Neural cell (in vitro differentiated cells): Measurements from ENCODE around the gene RSRC1. TPM values are rescaled to one million over a fixed set of nuclear protein-coding genes. Genes with fewer than 3 reads are reported as not detected.

Source experiments
- H2AFZ ChIP-seq: fragments of 200-600, 300-800 bp; sonication (generic), shearing (Covaris generic); 2 replicates; pipeline ENCODE4 v1.6.0; 2014; ENCODE audit warnings: low read depth, mild to moderate bottlenecking, antibody characterized with exemption, low read length, moderate library complexity
- H3F3A ChIP-seq: fragments of 200-600 bp; shearing (Covaris generic); 2 replicates; pipeline ENCODE4 v1.6.1; 2016; ENCODE audit warnings: mild to moderate bottlenecking, moderate library complexity, mixed read lengths, antibody characterized with exemption, low read length; ENCODE audit not compliant: insufficient read depth, poor library complexity, severe bottlenecking
- H3K27ac ChIP-seq: fragments of 200-600, 300-800 bp; sonication (generic), shearing (Covaris generic); 2 replicates; pipeline ENCODE4 v1.5.1; 2014; ENCODE audit warnings: mild to moderate bottlenecking, low read length, moderate library complexity
- H3K27me3 ChIP-seq: fragments of 300-800, 200-600 bp; sonication (generic), shearing (Covaris generic); 2 replicates; pipeline ENCODE4 v1.6.0; 2014; ENCODE audit warnings: mild to moderate bottlenecking, low read depth, low read length, moderate library complexity; ENCODE audit not compliant: insufficient read depth
- H3K36me3 ChIP-seq: fragments of 300-800, 200-600 bp; sonication (generic), shearing (Covaris generic); 2 replicates; pipeline ENCODE4 v1.5.1; 2014; ENCODE audit warnings: mild to moderate bottlenecking, antibody characterized with exemption, low read length, moderate library complexity; ENCODE audit not compliant: insufficient read depth
- H3K4me2 ChIP-seq: fragments of 300-800, 200-600 bp; sonication (generic), shearing (Covaris generic); 2 replicates; pipeline ENCODE4 v1.6.0; 2014; ENCODE audit warnings: mild to moderate bottlenecking, low read length
- H3K4me3 ChIP-seq: fragments of 300-800, 200-600 bp; sonication (generic), shearing (Covaris generic); 2 replicates; pipeline ENCODE4 v1.5.1; 2014; ENCODE audit warnings: mild to moderate bottlenecking, low read length, moderate library complexity
- H3K79me2 ChIP-seq: fragments of 200-600 bp; shearing (Covaris generic); replicated peaks from 2 replicates; pipeline ENCODE4 v1.6.0; 2014; ENCODE audit warnings: mild to moderate bottlenecking, low read length, moderate library complexity; ENCODE audit not compliant: insufficient read depth
- H3K9ac ChIP-seq: fragments of 300-800, 200-600 bp; sonication (generic), shearing (Covaris generic); 2 replicates; pipeline ENCODE4 v1.6.1; 2016; ENCODE audit warnings: mild to moderate bottlenecking, low read length, mixed read lengths
- H3K9me2 ChIP-seq: fragments of 200-600 bp; shearing (Covaris generic); 2 replicates; pipeline ENCODE4 v1.6.1; 2016; ENCODE audit warnings: mild to moderate bottlenecking, low read length, mixed read lengths; ENCODE audit not compliant: insufficient read depth
- H3K9me3 ChIP-seq: fragments of 200-600, 300-800 bp; sonication (generic), shearing (Covaris generic); 2 replicates; pipeline ENCODE4 v1.6.1; 2016; ENCODE audit warnings: mild to moderate bottlenecking, mixed run types, low read length, moderate library complexity, mixed read lengths
- H4K20me1 ChIP-seq: fragments of 200-600 bp; shearing (Covaris generic); 2 replicates; pipeline ENCODE4 v1.6.1; 2016; ENCODE audit warnings: mild to moderate bottlenecking, mixed run types; ENCODE audit not compliant: insufficient read depth
- CTCF ChIP-seq: fragments of 450-650 bp; IDR thresholded peaks from 2 replicates; pipeline ENCODE4 v1.5.1; 2014; ENCODE audit warnings: antibody characterized with exemption, mild to moderate bottlenecking, moderate library complexity; ENCODE audit not compliant: poor library complexity, severe bottlenecking
- EP300 ChIP-seq: fragments of 450-650 bp; conservative IDR thresholded peaks from 2 replicates; pipeline ENCODE4 v1.6.1; 2014; ENCODE audit warnings: antibody characterized with exemption, mild to moderate bottlenecking, moderate library complexity; ENCODE audit not compliant: poor library complexity, severe bottlenecking
- EZH2 ChIP-seq: fragments of 200-600, 300-800 bp; shearing (Covaris generic), sonication (generic); IDR thresholded peaks from 2 replicates; pipeline ENCODE4 v1.6.1; 2014; ENCODE audit warnings: antibody characterized with exemption, low read length, borderline replicate concordance, mild to moderate bottlenecking; ENCODE audit not compliant: insufficient read depth, poor library complexity, severe bottlenecking
- MXI1 ChIP-seq: fragments of 450-650 bp; conservative IDR thresholded peaks from 2 replicates; pipeline ENCODE4 v1.6.1; 2014; ENCODE audit warnings: antibody characterized with exemption, mild to moderate bottlenecking; ENCODE audit not compliant: poor library complexity, severe bottlenecking
- POLR2AphosphoS5 ChIP-seq: IDR thresholded peaks from 2 replicates; pipeline ENCODE4 v1.6.1; 2012
- RAD21 ChIP-seq: fragments of 450-650 bp; conservative IDR thresholded peaks from 2 replicates; pipeline ENCODE4 v1.6.1; 2014; ENCODE audit warnings: antibody characterized with exemption, mild to moderate bottlenecking, moderate library complexity
- REST ChIP-seq: IDR thresholded peaks from 2 replicates; pipeline ENCODE4 v1.6.1; 2012; ENCODE audit warnings: borderline replicate concordance
- SMC3 ChIP-seq: fragments of 450-650 bp; conservative IDR thresholded peaks from 2 replicates; pipeline ENCODE4 v1.6.1; 2014; ENCODE audit warnings: antibody characterized with exemption, mild to moderate bottlenecking, moderate library complexity; ENCODE audit not compliant: poor library complexity
- TAF1 ChIP-seq: IDR thresholded peaks from 2 replicates; pipeline ENCODE4 v1.6.1; 2012; ENCODE audit warnings: low read depth
- polyA plus RNA-seq: library from polyadenylated mRNA; depleted of rRNA; stranded (reverse); fragments of >200 nt; gene quantifications from 2 replicates; pipeline ENCODE4 v1.2.3, GENCODE V29; 2014

Gene RSRC1
- polyA plus RNA-seq, 1 donor from 2014 or later, result 28.1 TPM

GRCh38 chr3:158465074-158465473, 355.2 kb downstream of the RSRC1 start:
- no peaks in the 10 kb centered on the region for H3K36me3 ChIP-seq
- H3K27ac ChIP-seq, result no peak overlapping the region
- H3F3A ChIP-seq, result no peaks in the 10 kb centered on the region
- no peaks in the 10 kb centered on the region for H3K27me3 ChIP-seq
- no peaks in the 10 kb centered on the region for H3K9me2 ChIP-seq
- no peak overlapping the region for H3K9ac ChIP-seq
- H3K4me3 ChIP-seq, result no peak overlapping the region
- H3K79me2 ChIP-seq, result no peaks in the 10 kb centered on the region
- H2AFZ ChIP-seq, result no peak overlapping the region
- TF ChIP-seq POLR2AphosphoS5, result no peak
- TF ChIP-seq CTCF, result no peak
- no peak for TF ChIP-seq SMC3
- TF ChIP-seq TAF1, result no peak
- no peak for TF ChIP-seq REST
- no peak for TF ChIP-seq RAD21
- TF ChIP-seq MXI1, result no peak
- no peak for TF ChIP-seq EP300
- no peak for TF ChIP-seq EZH2
- H3K9me3 ChIP-seq, result no peaks in the 10 kb centered on the region
- H3K4me2 ChIP-seq, result no peak overlapping the region
- no peaks in the 10 kb centered on the region for H4K20me1 ChIP-seq

- Histone ChIP-seq H3K9me3 (no peaks in the 10 kb centered on the region), H3K27me3 (no peaks in the 10 kb centered on the region), H3K79me2 (no peaks in the 10 kb centered on the region), H3K4me2 (no peak overlapping the region), H4K20me1 (no peaks in the 10 kb centered on the region), H3K9me2 (no peaks in the 10 kb centered on the region), H3K36me3 (no peaks in the 10 kb centered on the region), H3K27ac (no peak overlapping the region), H2AFZ (no peak overlapping the region), H3K9ac (no peak overlapping the region), H3F3A (no peaks in the 10 kb centered on the region), H3K4me3 (no peak overlapping the region)
- TF ChIP-seq SMC3, result no peak
- no peak for TF ChIP-seq POLR2AphosphoS5
- TF ChIP-seq RAD21, result no peak
- no peak for TF ChIP-seq EZH2
- no peak for TF ChIP-seq MXI1
- TF ChIP-seq CTCF, result no peak
These were observed 361.2 kb downstream of the RSRC1 start for GRCh38 chr3:158470944-158471638.
